Measurements from ENCODE around the gene RRAGD. TPM values are rescaled to one million over a fixed set of nuclear protein-coding genes. Genes with fewer than 3 reads are reported as not detected.

Gene RRAGD
- total and polyA plus RNA-seq, 2 of the 13 experiments (the other 11 are each of a cell fraction or from before 2014, with no cell fraction given) = 0.35 to 0.53 TPM

- TF ChIP-seq, protein P1, sequence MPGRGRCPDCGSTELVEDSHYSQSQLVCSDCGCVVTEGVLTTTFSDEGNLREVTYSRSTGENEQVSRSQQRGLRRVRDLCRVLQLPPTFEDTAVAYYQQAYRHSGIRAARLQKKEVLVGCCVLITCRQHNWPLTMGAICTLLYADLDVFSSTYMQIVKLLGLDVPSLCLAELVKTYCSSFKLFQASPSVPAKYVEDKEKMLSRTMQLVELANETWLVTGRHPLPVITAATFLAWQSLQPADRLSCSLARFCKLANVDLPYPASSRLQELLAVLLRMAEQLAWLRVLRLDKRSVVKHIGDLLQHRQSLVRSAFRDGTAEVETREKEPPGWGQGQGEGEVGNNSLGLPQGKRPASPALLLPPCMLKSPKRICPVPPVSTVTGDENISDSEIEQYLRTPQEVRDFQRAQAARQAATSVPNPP (CRISPR knock-in tag; IDR thresholded peaks at IDR 0.05) = no peak
- TF ChIP-seq REXO4 (CRISPR knock-in tag; IDR thresholded peaks at IDR 0.05; ENCODE audit: borderline replicate concordance) (no peak), ZNF383 (CRISPR knock-in tag; IDR thresholded peaks at IDR 0.05; ENCODE audit: borderline replicate concordance) (no peak)
These were observed 22.9 kb upstream of the RRAGD start (continued) for GRCh38 chr6:89434954-89435353.

DNA sequence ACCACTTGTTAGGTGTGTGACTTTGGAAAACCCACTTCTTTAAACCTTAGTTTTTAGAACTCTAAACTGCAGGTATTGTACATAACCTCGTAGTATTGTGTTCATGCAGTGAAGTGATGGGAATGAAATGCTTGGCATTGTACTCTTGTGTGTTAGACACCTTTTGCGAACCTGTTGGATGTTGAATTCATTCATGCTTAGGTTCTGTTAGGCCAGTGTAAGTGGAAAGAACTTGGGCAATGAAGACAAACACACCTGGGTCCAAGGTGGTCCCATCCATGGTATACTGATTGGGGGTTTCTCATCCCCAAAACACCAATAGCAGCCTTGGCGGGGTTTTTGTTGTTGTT, 22.1 kb upstream of the RRAGD start:
- Histone ChIP-seq H3K4me1 (ENCODE audit: insufficient read depth, low read length) (peaks cover 7% of the 10 kb centered on the region; the same call in 1 of the 2 replicates), H3K79me2 (ENCODE audit: insufficient read depth, low read length) (no peaks in the 10 kb centered on the region), H3K9ac (ENCODE audit: insufficient read depth, low read depth, low read length) (no peak overlapping the region), H3K27ac (ENCODE audit: extremely low read length, insufficient read depth, low read length) (no peak overlapping the region), H3K4me3 (replicated peaks in 1 of 3; ENCODE audit: insufficient read depth in 1 of 3, low read depth in 2 of 3, low read length in 3 of 3) (no peak overlapping the region), H3K36me3 (replicated peaks in 1 of 2; ENCODE audit: control insufficient read depth in 1 of 2, insufficient read depth in 2 of 2, low read length in 2 of 2) (no peaks in the 10 kb centered on the region), H3K27me3 (ENCODE audit: control insufficient read depth in 1 of 2, insufficient read depth in 2 of 2, low read length in 2 of 2) (peaks cover 4 to 12% of the 10 kb centered on the region in 2 experiments; a peak in 3 of 5 replicates), H4K20me1 (ENCODE audit: insufficient read depth, low read length) (no peaks in the 10 kb centered on the region), H2AFZ (ENCODE audit: low read length) (no peak overlapping the region), H3K4me2 (ENCODE audit: low read depth, low read length) (0 out of 2 replicates have a peak overlapping the region, but pooled peaks have one; percentile 74), H3K9me3 (ENCODE audit: low read length) (no peaks in the 10 kb centered on the region)
- POLR2A ChIA-PET = no interaction called here
- FAIRE-seq = no peak
- WGBS (ENCODE audit: low lambda C conversion rate) = 65% methylated on average over 3 of the region's 3 CpGs
- ATAC-seq = no peak
- CTCF ChIA-PET (ENCODE audit: low intra/inter-chr PET ratio, low total read pairs) = interaction anchor here (3.9 kb wide), 1 partner anchor 176 kb away, joined by 42 read pairs; no protein-coding TSS in a partner anchor
- no peak for DNase-seq (ENCODE audit: low spot score)
- BruUV-seq (replicated peaks) = no TSS peak
- intact Hi-C loops (cut with micrococcal nuclease; ENCODE audit: unreplicated experiment) = loop anchor here (5.0 kb wide), 1 partner anchor 163 kb away; no protein-coding TSS in a partner anchor
- in situ Hi-C loops (cut with HindIII; ENCODE audit: extremely low pct_ligation_motif_present, low pct_unique_long_range_greater_than_20kb) = loop anchor here (5.0 kb wide), 1 partner anchor 178 kb away; no protein-coding TSS in a partner anchor
- no peak for TF ChIP-seq ZBTB3 (CRISPR knock-in tag; IDR thresholded peaks at IDR 0.05; ENCODE audit: borderline replicate concordance, low read depth)
- TF ChIP-seq ZNF274 (CRISPR knock-in tag; IDR thresholded peaks at IDR 0.05) = no peak
- TF ChIP-seq IRF9 (CRISPR knock-in tag; IDR thresholded peaks at IDR 0.05; ENCODE audit: borderline replicate concordance) = no peak
- no peak for TF ChIP-seq GATA4 (IDR thresholded peaks at IDR 0.05; ENCODE audit: borderline replicate concordance, low read depth)
- TF ChIP-seq, protein P2, sequence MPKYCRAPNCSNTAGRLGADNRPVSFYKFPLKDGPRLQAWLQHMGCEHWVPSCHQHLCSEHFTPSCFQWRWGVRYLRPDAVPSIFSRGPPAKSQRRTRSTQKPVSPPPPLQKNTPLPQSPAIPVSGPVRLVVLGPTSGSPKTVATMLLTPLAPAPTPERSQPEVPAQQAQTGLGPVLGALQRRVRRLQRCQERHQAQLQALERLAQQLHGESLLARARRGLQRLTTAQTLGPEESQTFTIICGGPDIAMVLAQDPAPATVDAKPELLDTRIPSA (CRISPR knock-in tag; IDR thresholded peaks at IDR 0.05; ENCODE audit: borderline replicate concordance) = no peak

Data from HepG2 (cell line).